Peyer's patch (tissue), 4 donors: ENCODE results near the gene CD248. TPM values are rescaled to one million over a fixed set of nuclear protein-coding genes. Genes with fewer than 3 reads are reported as not detected.
"Not testable (repeated sequence)": the region's sequence is repeated elsewhere in the genome, so short reads cannot be mapped to it uniquely, and the experiment has no call there.

Source experiments
- DNase-seq, 3 donors: peaks; one replicate each; pipeline ENCODE4 v3.0.0-alpha.2; 2017 to 2019
- H3K27ac ChIP-seq, 4 donors: fragments of 200-600 bp; sonication (generic); one replicate each; pipeline ENCODE4 v1.5.1; 2016 to 2019
- H3K27me3 ChIP-seq, 2 donors: fragments of 200-600 bp; sonication (generic); one replicate each; pipeline ENCODE4 v1.5.1; 2019
- H3K36me3 ChIP-seq, 3 donors: fragments of 200-600 bp; sonication (generic); one replicate each; pipeline ENCODE4 v1.5.1; 2016 to 2019
- H3K4me1 ChIP-seq, 4 donors: fragments of 200-600 bp; sonication (generic); one replicate each; pipeline ENCODE4 v1.5.1; 2016 to 2019
- H3K4me3 ChIP-seq, 4 donors: fragments of 200-600 bp; sonication (generic); 1 replicate in 3 of 4; 2 replicates in 1 of 4; pipeline ENCODE4 v1.5.1; 2016 to 2019; ENCODE audit warnings: mild to moderate bottlenecking in 1 of 4
- H3K9me3 ChIP-seq, 4 donors: fragments of 200-600 bp; sonication (generic); one replicate each; pipeline ENCODE4 v1.5.1; 2016 to 2019; ENCODE audit warnings: mild to moderate bottlenecking in 1 of 4
- CTCF ChIP-seq, 6 experiments: fragments of 450-650 bp in 4 of 6; fragments of 200-600 bp in 2 of 6; sonication (generic) in 1 of 6; IDR thresholded peaks; one replicate each; pipeline ENCODE4 v1.5.1; 2017 to 2019; ENCODE audit warnings: antibody characterized with exemption in 6 of 6, mild to moderate bottlenecking in 3 of 6, moderate library complexity in 1 of 6
- POLR2A ChIP-seq, 2 donors: fragments of 450-650 bp; IDR thresholded peaks; one replicate each; pipeline ENCODE4 v1.5.1; 2017; ENCODE audit warnings: antibody characterized with exemption in 2 of 2, mild to moderate bottlenecking in 2 of 2, moderate library complexity in 2 of 2
- total RNA-seq, 4 donors: library from RNA; depleted of rRNA; stranded (reverse); fragments of >200 nt; gene quantifications; one replicate each; pipeline ENCODE4 v1.1.0, GENCODE V29; 2016

Gene CD248
- total RNA-seq, 4 donors from 2014 or later: 2.9 to 44.6 (median 12.0) TPM

- peak; percentile 96 to 98 (median 97) for DNase-seq
- no peaks in the 10 kb centered on the region for H3K36me3 ChIP-seq
- H3K27ac ChIP-seq: peak overlapping the region; percentile 75 to 96 (median 92)
- no peaks in the 10 kb centered on the region for H3K27me3 ChIP-seq
- H3K4me1 ChIP-seq: peaks cover 4 to 31% (median 11%) of the 10 kb centered on the region in 4 donors
- TF ChIP-seq CTCF (IDR thresholded peaks at IDR 0.05): peak; percentile 82 to 98 (median 96)
- peak in 1 of 2 donors; percentile 56 for TF ChIP-seq POLR2A (IDR thresholded peaks at IDR 0.05)
- H3K4me3 ChIP-seq: peak overlapping the region; percentile 32 to 59 (median 53)
- H3K9me3 ChIP-seq: no peaks in the 10 kb centered on the region
These were observed 4.8 kb downstream of the CD248 start for GRCh38 chr11:66311965-66312548.

GRCh38 chr11:66311470-66311964 lies 5.3 kb downstream of the CD248 start:
- no peak for DNase-seq
- H3K4me3 ChIP-seq: peak overlapping the region; percentile 32 to 59 (median 53)
- no peaks in the 10 kb centered on the region for H3K9me3 ChIP-seq
- peak overlapping the region; percentile 75 to 96 (median 92) for H3K27ac ChIP-seq
- no peaks in the 10 kb centered on the region for H3K27me3 ChIP-seq
- H3K36me3 ChIP-seq: no peaks in the 10 kb centered on the region
- TF ChIP-seq CTCF (IDR thresholded peaks at IDR 0.05) (no peak), POLR2A (IDR thresholded peaks at IDR 0.05) (no peak)
- H3K4me1 ChIP-seq: peaks cover 4 to 28% (median 11%) of the 10 kb centered on the region in 4 donors

- peaks cover 4 to 24% (median 11%) of the 10 kb centered on the region in 4 donors for H3K4me1 ChIP-seq
- H3K27ac ChIP-seq, H3K27me3 ChIP-seq, DNase-seq, H3K9me3 ChIP-seq, H3K4me3 ChIP-seq, H3K36me3 ChIP-seq: not testable (repeated sequence)
These were observed 5.9 kb downstream of the CD248 start for GRCh38 chr11:66310803-66311440.

- Histone ChIP-seq H3K9me3 (no peaks in the 10 kb centered on the region), H3K36me3 (no peaks in the 10 kb centered on the region), H3K27ac (no peak overlapping the region), H3K4me1 (peaks cover 4 to 24% (median 11%) of the 10 kb centered on the region in 4 donors), H3K4me3 (no peak overlapping the region), H3K27me3 (no peaks in the 10 kb centered on the region)
- no peak for TF ChIP-seq POLR2A (IDR thresholded peaks at IDR 0.05)
- DNase-seq: no peak
These were observed 6.5 kb downstream of the CD248 start for GRCh38 chr11:66310324-66310723.

- DNase-seq: no peak
- H3K27ac ChIP-seq: no peak overlapping the region
- H3K27me3 ChIP-seq: no peaks in the 10 kb centered on the region
- H3K36me3 ChIP-seq: no peaks in the 10 kb centered on the region
- TF ChIP-seq CTCF (IDR thresholded peaks at IDR 0.05) (no peak), POLR2A (IDR thresholded peaks at IDR 0.05) (no peak)
- H3K4me3 ChIP-seq: no peak overlapping the region
- H3K9me3 ChIP-seq: no peaks in the 10 kb centered on the region
- H3K4me1 ChIP-seq: peaks cover 4 to 17% (median 10%) of the 10 kb centered on the region in 4 donors
These were observed 7.4 kb downstream of the CD248 start for GRCh38 chr11:66309475-66309874.

- Histone ChIP-seq H3K27ac (no peak overlapping the region), H3K4me1 (no peaks in the 10 kb centered on the region), H3K36me3 (no peaks in the 10 kb centered on the region), H3K9me3 (no peaks in the 10 kb centered on the region), H3K4me3 (no peak overlapping the region), H3K27me3 (no peaks in the 10 kb centered on the region)
- no peak for DNase-seq
- no peak for TF ChIP-seq CTCF (IDR thresholded peaks at IDR 0.05)
- no peak for TF ChIP-seq POLR2A (IDR thresholded peaks at IDR 0.05)
These were observed 14.2 kb downstream of the CD248 start for GRCh38 chr11:66302656-66303055.
